GM18499 (cell line): Measurements from ENCODE around the gene SCAF8.
"Not testable (repeated sequence)": the region's sequence is repeated elsewhere in the genome, so short reads cannot be mapped to it uniquely, and the experiment has no call there.

ENCODE experiments used
- ATAC-seq: cut with Tn5 transposase; IDR thresholded peaks from one replicate; pipeline ENCODE4 v1.9.1; 2021; ENCODE audit warnings: moderate number of reproducible peaks; ENCODE audit not compliant: insufficient read depth, unreplicated experiment

The SCAF8 gene

GRCh38 chr6:154773610-154774089 is 40.4 kb downstream of the SCAF8 start:
- peak; percentile 96 for ATAC-seq

- ATAC-seq = not testable (repeated sequence)
Observed at GRCh38 chr6:154779157-154779556, 45.9 kb downstream of the SCAF8 start.

- ATAC-seq = no peak
Observed at GRCh38 chr6:154782193-154782592, 49.0 kb downstream of the SCAF8 start.

- ATAC-seq = no peak
Observed at GRCh38 chr6:154783229-154783628, 50.0 kb downstream of the SCAF8 start.

GRCh38 chr6:154785075-154785474 is 51.9 kb downstream of the SCAF8 start:
- ATAC-seq = no peak

- no peak for ATAC-seq
Observed at GRCh38 chr6:154786144-154786868, 53.1 kb downstream of the SCAF8 start.

- ATAC-seq = no peak
Observed at GRCh38 chr6:154791556-154792317, 58.5 kb downstream of the SCAF8 start.

- ATAC-seq = no peak
Observed at GRCh38 chr6:154792325-154792724, 59.1 kb downstream of the SCAF8 start.

GRCh38 chr6:154792761-154793160 is 59.5 kb downstream of the SCAF8 start:
- no peak for ATAC-seq

GRCh38 chr6:154796484-154796883 is 63.3 kb downstream of the SCAF8 start:
- ATAC-seq = no peak

GRCh38 chr6:154797857-154798256 is 64.6 kb downstream of the SCAF8 start:
- no peak for ATAC-seq

GRCh38 chr6:154800338-154800737 is 67.1 kb downstream of the SCAF8 start:
- no peak for ATAC-seq

- no peak for ATAC-seq
Observed at GRCh38 chr6:154805288-154805911, 72.2 kb downstream of the SCAF8 start.

GRCh38 chr6:154806804-154807203 is 73.6 kb downstream of the SCAF8 start:
- no peak for ATAC-seq

- not testable (repeated sequence) for ATAC-seq
Observed at GRCh38 chr6:154811663-154812062, 78.4 kb downstream of the SCAF8 start.

- ATAC-seq = peak; percentile 79
Observed at GRCh38 chr6:154814063-154814462, 80.8 kb downstream of the SCAF8 start.

- no peak for ATAC-seq
Observed at GRCh38 chr6:154815938-154816820, 83.0 kb downstream of the SCAF8 start.

- ATAC-seq = no peak
Observed at GRCh38 chr6:154821099-154821498, 87.9 kb downstream of the SCAF8 start.

GRCh38 chr6:154821638-154822037 is 88.4 kb downstream of the SCAF8 start:
- no peak for ATAC-seq

GRCh38 chr6:154822947-154823558 is 89.8 kb downstream of the SCAF8 start:
- ATAC-seq = no peak
